H1 (cell line): ENCODE results near the gene PHGDH. TPM values are rescaled to one million over a fixed set of nuclear protein-coding genes. Genes with fewer than 3 reads are reported as not detected.

Source experiments
- BCL11A ChIP-seq, 2 experiments: IDR thresholded peaks; one replicate each; pipeline ENCODE4 v1.6.1; 2011; ENCODE audit warnings: low read depth in 2 of 2, low read length in 2 of 2, mild to moderate bottlenecking in 2 of 2
- CHD1 ChIP-seq: IDR thresholded peaks from 2 replicates; pipeline ENCODE4 v1.6.1; 2012; ENCODE audit warnings: low read depth, low read length, improper control_type of control experiment
- CTBP2 ChIP-seq: IDR thresholded peaks from 2 replicates; pipeline ENCODE4 v1.7.0; 2011; ENCODE audit warnings: borderline replicate concordance, mild to moderate bottlenecking, moderate library complexity, mixed read lengths, low read length; ENCODE audit not compliant: insufficient read depth, insufficient read length
- POLR2AphosphoS5 ChIP-seq: IDR thresholded peaks from 2 replicates; pipeline ENCODE4 v1.6.1; 2011; ENCODE audit warnings: low read depth, low read length
- RFX5 ChIP-seq: IDR thresholded peaks from 2 replicates; pipeline ENCODE4 v1.6.1; 2011; ENCODE audit warnings: low read depth, low read length, improper control_type of control experiment, borderline replicate concordance
- SIRT6 ChIP-seq: IDR thresholded peaks from one replicate; pipeline ENCODE4 v1.7.1; 2012; ENCODE audit warnings: low read length, inconsistent platforms
- SIX5 ChIP-seq: IDR thresholded peaks from 2 replicates; pipeline ENCODE4 v1.6.1; 2011; ENCODE audit warnings: mild to moderate bottlenecking, low read depth, low read length
- polyA plus RNA-seq, 7 experiments: library from polyadenylated mRNA; depleted of rRNA in 3 of 7; stranded (reverse) in 5 of 7; unstranded in 2 of 7; fragments of >200 nt in 5 of 7; fragments of 200-250 nt in 2 of 7; gene quantifications; 1 replicate in 5 of 7; 2 replicates in 1 of 7; 4 replicates in 1 of 7; pipeline versions ENCODE4 v1.2.1 to v1.2.3, GENCODE V29; 2011 to 2013; ENCODE audit warnings: missing spikeins in 2 of 7, mixed read lengths in 2 of 7
- total RNA-seq: library from RNA; stranded (reverse); fragmentation: NEBNext Ultra II Directional; extraction: Animal tissue kit (Norgen Biotek cat#: 25700); gene quantifications from 2 replicates; pipeline ENCODE4 v1.2.1, GENCODE V29; 2021
- TF ChIP-seq, protein P1 (sequence below): IDR thresholded peaks from 2 replicates; pipeline ENCODE4 v1.6.1; 2012; ENCODE audit warnings: inconsistent platforms

PHGDH gene
- total and polyA plus RNA-seq, 2 of the 8 experiments (the other 6 are each of a cell fraction or from before 2014, with no cell fraction given): 358 to 687 TPM

DNA sequence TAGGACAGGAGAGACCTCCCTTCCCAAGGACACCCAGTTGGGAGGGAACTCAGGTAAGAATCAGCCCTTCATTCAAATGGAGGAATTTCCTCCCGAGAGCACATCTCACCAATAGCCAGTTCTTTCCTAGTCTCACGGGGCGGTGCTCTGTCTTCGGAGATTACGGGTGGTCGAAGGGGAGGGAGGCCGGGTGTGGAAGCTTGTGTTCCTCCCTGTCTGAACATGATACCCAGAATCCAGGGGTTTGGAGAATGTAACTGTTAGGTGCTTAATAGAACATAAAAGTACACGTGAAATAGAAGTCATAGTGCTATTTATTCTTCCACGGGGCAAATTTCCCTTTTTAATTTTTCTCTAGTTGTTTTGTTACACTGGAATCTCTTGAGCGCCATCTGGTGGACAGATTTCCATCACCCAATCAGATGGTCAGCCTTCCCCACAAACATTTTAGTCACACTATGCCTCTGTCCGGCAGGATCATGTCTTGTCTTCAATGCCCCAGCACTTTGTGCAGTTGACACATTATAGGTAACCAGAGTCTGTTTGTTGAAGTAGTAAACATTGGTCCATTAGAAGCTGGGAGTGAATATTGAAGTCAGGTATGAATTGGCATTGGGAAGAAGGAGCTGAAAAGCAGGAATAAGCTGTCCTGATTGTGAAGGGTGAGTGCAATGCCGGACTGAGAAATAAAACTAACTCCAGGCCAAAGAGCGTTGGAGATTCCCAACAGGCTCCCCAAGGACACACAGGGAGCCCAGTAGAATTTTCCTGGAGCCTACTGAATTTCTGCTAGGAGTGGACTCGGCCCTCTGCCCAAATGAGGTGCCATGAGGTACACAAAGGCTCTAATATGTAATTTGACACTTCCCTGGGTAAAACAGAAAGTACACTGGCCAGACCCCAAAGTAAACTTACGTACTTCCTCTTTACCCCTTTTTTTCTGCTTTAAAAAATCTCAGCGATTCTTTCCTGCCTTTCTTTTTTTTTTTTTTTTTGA is 36.1 kb upstream of the PHGDH start (continued):
- no peak for TF ChIP-seq CHD1
- no peak for TF ChIP-seq RFX5
- no peak for TF ChIP-seq POLR2AphosphoS5
- no peak for TF ChIP-seq SIRT6
- TF ChIP-seq SIX5: no peak
- TF ChIP-seq CTBP2: no peak
- TF ChIP-seq, protein P1, sequence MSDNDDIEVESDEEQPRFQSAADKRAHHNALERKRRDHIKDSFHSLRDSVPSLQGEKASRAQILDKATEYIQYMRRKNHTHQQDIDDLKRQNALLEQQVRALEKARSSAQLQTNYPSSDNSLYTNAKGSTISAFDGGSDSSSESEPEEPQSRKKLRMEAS: peak; percentile 7; the same call in 1 of the 2 replicates
- no peak for TF ChIP-seq BCL11A (IDR thresholded peaks at IDR 0.05; ENCODE audit: low read depth in 2 of 2, low read length in 2 of 2)
